Activated CD8-positive, alpha-beta memory T cell treated with anti-CD3 and anti-CD28 coated beads for 1 hour (primary cell): Measurements from ENCODE around the gene FTSJ1.
"Not testable (repeated sequence)": the region's sequence is repeated elsewhere in the genome, so short reads cannot be mapped to it uniquely, and the experiment has no call there.

Source experiments
- DNase-seq, 2 donors: peaks; one replicate each; pipeline ENCODE4 v3.0.0-alpha.2; 2020; ENCODE audit warnings: low read depth in 1 of 2; ENCODE audit errors: extremely low read depth in 1 of 2

FTSJ1 gene

GRCh38 chrX:48475774-48476577, at the start of gene FTSJ1:
Gene FTSJ1 (plus strand): TSS chrX:48476199. CDS start chrX:48478048, 1,849 bp downstream.
- DNase-seq = peak; percentile 70 to 74

GRCh38 chrX:48427027-48427716, 48.8 kb upstream of the FTSJ1 start:
- not testable (repeated sequence) for DNase-seq

GRCh38 chrX:48429606-48430005, 46.4 kb upstream of the FTSJ1 start:
- DNase-seq = not testable (repeated sequence)

GRCh38 chrX:48430166-48430565, 45.8 kb upstream of the FTSJ1 start:
- DNase-seq = not testable (repeated sequence)

GRCh38 chrX:48433713-48434112, 42.3 kb upstream of the FTSJ1 start:
- not testable (repeated sequence) for DNase-seq

GRCh38 chrX:48447201-48447600, 28.8 kb upstream of the FTSJ1 start:
- DNase-seq = not testable (repeated sequence)

GRCh38 chrX:48450076-48450475, 25.9 kb upstream of the FTSJ1 start:
- no peak for DNase-seq

- DNase-seq = no peak
Observed at GRCh38 chrX:48451708-48452107, 24.3 kb upstream of the FTSJ1 start.

- no peak for DNase-seq
Observed at GRCh38 chrX:48456628-48457331, 19.2 kb upstream of the FTSJ1 start.

- no peak for DNase-seq
Observed at GRCh38 chrX:48458711-48459110, 17.3 kb upstream of the FTSJ1 start.

GRCh38 chrX:48459483-48459882, 16.5 kb upstream of the FTSJ1 start:
- no peak for DNase-seq

GRCh38 chrX:48460031-48460430, 16.0 kb upstream of the FTSJ1 start:
- no peak for DNase-seq

- no peak for DNase-seq
Observed at GRCh38 chrX:48460606-48461005, 15.4 kb upstream of the FTSJ1 start.

- DNase-seq = no peak
Observed at GRCh38 chrX:48461830-48462229, 14.2 kb upstream of the FTSJ1 start.

- no peak for DNase-seq
Observed at GRCh38 chrX:48465336-48465933, 10.6 kb upstream of the FTSJ1 start.

- no peak for DNase-seq
Observed at GRCh38 chrX:48466696-48467095, 9.3 kb upstream of the FTSJ1 start.

- no peak for DNase-seq
Observed at GRCh38 chrX:48467281-48467761, 8.7 kb upstream of the FTSJ1 start.

- DNase-seq = no peak
Observed at GRCh38 chrX:48468247-48468671, 7.7 kb upstream of the FTSJ1 start.

GRCh38 chrX:48468693-48469691, 7.0 kb upstream of the FTSJ1 start:
- DNase-seq = peak in 1 of 2 donors; percentile 8
